Measurements from ENCODE around the gene ABTB2.
"Not testable (repeated sequence)": the region's sequence is repeated elsewhere in the genome, so short reads cannot be mapped to it uniquely, and the experiment has no call there.

ABTB2 gene

DNA sequence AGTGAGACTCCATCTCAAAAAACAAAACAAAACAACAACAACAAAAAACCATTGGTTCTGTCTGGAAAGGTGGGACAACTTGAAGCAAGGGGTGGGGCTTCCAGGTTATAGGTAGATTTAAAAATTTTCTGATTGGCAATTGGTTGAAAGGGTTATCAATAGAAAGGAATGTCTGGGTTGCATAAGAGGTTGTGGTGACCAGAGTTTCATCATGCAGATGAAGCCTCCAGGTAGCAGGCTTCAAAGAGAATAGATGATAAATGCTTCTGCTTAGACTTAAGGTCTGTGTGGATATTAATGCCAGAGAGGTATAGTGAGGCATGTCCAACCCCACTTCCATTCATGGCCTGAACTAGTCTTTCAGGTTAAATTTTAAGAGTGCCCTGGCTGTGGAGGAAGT, 135.8 kb downstream of the ABTB2 start:
- no peak for TF ChIP-seq SPI1 (IDR thresholded peaks at IDR 0.05; ENCODE audit: borderline replicate concordance, low read depth)
- Histone ChIP-seq H3K27me3 (ENCODE audit: insufficient read depth, poor library complexity, severe bottlenecking) (no peaks in the 10 kb centered on the region), H3K4me3 (replicated peaks; ENCODE audit: insufficient read depth, low read length) (no peak overlapping the region), H3K27ac (replicated peaks) (no peak overlapping the region)
- DNase-seq (ENCODE audit: low read depth in 1 of 2, low spot score in 1 of 2) = no peak

GRCh38 chr11:34219941-34220370, 137.9 kb downstream of the ABTB2 start:
- Histone ChIP-seq H3K4me3 (replicated peaks; ENCODE audit: insufficient read depth, low read length) (no peak overlapping the region), H3K27ac (replicated peaks) (no peak overlapping the region), H3K27me3 (ENCODE audit: insufficient read depth, poor library complexity, severe bottlenecking) (no peaks in the 10 kb centered on the region)
- no peak for DNase-seq (ENCODE audit: low read depth in 1 of 2, low spot score in 1 of 2)
- TF ChIP-seq GABPA (IDR thresholded peaks at IDR 0.05; ENCODE audit: low read depth) = no peak
- no peak for TF ChIP-seq POLR2AphosphoS5 (IDR thresholded peaks at IDR 0.05; ENCODE audit: low read depth)
- TF ChIP-seq, protein P1, sequence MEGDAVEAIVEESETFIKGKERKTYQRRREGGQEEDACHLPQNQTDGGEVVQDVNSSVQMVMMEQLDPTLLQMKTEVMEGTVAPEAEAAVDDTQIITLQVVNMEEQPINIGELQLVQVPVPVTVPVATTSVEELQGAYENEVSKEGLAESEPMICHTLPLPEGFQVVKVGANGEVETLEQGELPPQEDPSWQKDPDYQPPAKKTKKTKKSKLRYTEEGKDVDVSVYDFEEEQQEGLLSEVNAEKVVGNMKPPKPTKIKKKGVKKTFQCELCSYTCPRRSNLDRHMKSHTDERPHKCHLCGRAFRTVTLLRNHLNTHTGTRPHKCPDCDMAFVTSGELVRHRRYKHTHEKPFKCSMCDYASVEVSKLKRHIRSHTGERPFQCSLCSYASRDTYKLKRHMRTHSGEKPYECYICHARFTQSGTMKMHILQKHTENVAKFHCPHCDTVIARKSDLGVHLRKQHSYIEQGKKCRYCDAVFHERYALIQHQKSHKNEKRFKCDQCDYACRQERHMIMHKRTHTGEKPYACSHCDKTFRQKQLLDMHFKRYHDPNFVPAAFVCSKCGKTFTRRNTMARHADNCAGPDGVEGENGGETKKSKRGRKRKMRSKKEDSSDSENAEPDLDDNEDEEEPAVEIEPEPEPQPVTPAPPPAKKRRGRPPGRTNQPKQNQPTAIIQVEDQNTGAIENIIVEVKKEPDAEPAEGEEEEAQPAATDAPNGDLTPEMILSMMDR (IDR thresholded peaks at IDR 0.05; ENCODE audit: insufficient read depth, low read length) = no peak
- no peak for TF ChIP-seq SPI1 (IDR thresholded peaks at IDR 0.05; ENCODE audit: borderline replicate concordance, low read depth)
- TF ChIP-seq, protein P2, sequence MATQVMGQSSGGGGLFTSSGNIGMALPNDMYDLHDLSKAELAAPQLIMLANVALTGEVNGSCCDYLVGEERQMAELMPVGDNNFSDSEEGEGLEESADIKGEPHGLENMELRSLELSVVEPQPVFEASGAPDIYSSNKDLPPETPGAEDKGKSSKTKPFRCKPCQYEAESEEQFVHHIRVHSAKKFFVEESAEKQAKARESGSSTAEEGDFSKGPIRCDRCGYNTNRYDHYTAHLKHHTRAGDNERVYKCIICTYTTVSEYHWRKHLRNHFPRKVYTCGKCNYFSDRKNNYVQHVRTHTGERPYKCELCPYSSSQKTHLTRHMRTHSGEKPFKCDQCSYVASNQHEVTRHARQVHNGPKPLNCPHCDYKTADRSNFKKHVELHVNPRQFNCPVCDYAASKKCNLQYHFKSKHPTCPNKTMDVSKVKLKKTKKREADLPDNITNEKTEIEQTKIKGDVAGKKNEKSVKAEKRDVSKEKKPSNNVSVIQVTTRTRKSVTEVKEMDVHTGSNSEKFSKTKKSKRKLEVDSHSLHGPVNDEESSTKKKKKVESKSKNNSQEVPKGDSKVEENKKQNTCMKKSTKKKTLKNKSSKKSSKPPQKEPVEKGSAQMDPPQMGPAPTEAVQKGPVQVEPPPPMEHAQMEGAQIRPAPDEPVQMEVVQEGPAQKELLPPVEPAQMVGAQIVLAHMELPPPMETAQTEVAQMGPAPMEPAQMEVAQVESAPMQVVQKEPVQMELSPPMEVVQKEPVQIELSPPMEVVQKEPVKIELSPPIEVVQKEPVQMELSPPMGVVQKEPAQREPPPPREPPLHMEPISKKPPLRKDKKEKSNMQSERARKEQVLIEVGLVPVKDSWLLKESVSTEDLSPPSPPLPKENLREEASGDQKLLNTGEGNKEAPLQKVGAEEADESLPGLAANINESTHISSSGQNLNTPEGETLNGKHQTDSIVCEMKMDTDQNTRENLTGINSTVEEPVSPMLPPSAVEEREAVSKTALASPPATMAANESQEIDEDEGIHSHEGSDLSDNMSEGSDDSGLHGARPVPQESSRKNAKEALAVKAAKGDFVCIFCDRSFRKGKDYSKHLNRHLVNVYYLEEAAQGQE (IDR thresholded peaks at IDR 0.05; ENCODE audit: insufficient replicate concordance, low read depth) = no peak

DNA sequence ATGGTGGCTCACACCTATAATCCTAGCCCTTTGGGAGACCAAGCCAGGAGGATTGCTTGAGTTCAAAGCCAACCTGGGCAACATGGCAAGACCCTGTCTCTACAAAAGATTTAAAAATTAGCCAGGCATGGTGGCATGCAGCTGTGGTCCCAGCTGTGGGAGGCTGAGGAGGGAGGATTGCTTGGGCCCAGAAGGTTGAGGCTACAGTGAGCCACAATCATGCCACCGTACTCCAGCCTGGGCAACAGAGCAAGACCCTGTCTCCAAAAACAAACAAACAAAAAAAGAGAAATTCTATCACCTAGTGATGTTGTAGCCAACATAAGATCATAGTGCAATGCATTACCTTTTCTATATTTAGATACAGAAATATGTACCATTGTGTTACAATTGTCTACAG, 138.5 kb downstream of the ABTB2 start:
- DNase-seq (ENCODE audit: low read depth in 1 of 2, low spot score in 1 of 2) = no peak
- H3K27me3 ChIP-seq (ENCODE audit: insufficient read depth, poor library complexity, severe bottlenecking) = no peaks in the 10 kb centered on the region
- TF ChIP-seq POLR2AphosphoS5 (IDR thresholded peaks at IDR 0.05; ENCODE audit: low read depth) (no peak), SPI1 (IDR thresholded peaks at IDR 0.05; ENCODE audit: borderline replicate concordance, low read depth) (no peak), GABPA (IDR thresholded peaks at IDR 0.05; ENCODE audit: low read depth) (no peak)
- TF ChIP-seq, protein P1 (IDR thresholded peaks at IDR 0.05; ENCODE audit: insufficient read depth, low read length) = no peak
- TF ChIP-seq, protein P2 (IDR thresholded peaks at IDR 0.05; ENCODE audit: insufficient replicate concordance, low read depth) = no peak
- H3K27ac ChIP-seq (replicated peaks) = no peak overlapping the region
- H3K4me3 ChIP-seq (replicated peaks; ENCODE audit: insufficient read depth, low read length) = no peak overlapping the region

- not testable (repeated sequence) for H3K4me3 ChIP-seq (replicated peaks; ENCODE audit: insufficient read depth, low read length); H3K27ac ChIP-seq (replicated peaks); H3K27me3 ChIP-seq (ENCODE audit: insufficient read depth, poor library complexity, severe bottlenecking); DNase-seq (ENCODE audit: low read depth in 1 of 2, low spot score in 1 of 2)
Measured at GRCh38 chr11:34218756-34219155, 139.1 kb downstream of the ABTB2 start.

DNA sequence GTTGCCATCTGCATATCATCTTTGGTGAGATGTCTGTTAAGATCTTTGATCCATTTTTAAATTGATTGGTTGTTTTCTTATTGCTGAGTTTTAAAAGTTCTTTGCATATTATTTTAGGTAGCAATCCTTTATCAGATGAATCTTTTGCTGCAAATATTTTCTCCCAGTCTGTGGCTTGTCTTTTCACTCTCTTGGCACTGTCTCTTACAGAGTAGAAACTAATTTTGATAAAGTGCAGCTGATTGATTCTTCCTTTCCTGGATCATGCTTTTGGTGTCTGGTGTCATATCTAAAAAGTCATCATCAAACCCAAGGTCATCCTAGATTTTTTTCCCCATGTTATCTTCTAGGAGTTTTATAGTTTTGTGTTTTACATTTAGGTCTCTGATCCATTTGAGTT, 139.7 kb downstream of the ABTB2 start:
- DNase-seq (ENCODE audit: low read depth in 1 of 2, low spot score in 1 of 2) = no peak
- H3K27me3 ChIP-seq (ENCODE audit: insufficient read depth, poor library complexity, severe bottlenecking) = no peaks in the 10 kb centered on the region
- no peak overlapping the region for H3K27ac ChIP-seq (replicated peaks)
- TF ChIP-seq, protein P2 (IDR thresholded peaks at IDR 0.05; ENCODE audit: insufficient replicate concordance, low read depth) = no peak
- TF ChIP-seq GABPA (IDR thresholded peaks at IDR 0.05; ENCODE audit: low read depth) = no peak
- TF ChIP-seq, protein P1 (IDR thresholded peaks at IDR 0.05; ENCODE audit: insufficient read depth, low read length) = no peak
- no peak overlapping the region for H3K4me3 ChIP-seq (replicated peaks; ENCODE audit: insufficient read depth, low read length)
